H1 (cell line): ENCODE results near the gene RNPEPL1. TPM values are rescaled to one million over a fixed set of nuclear protein-coding genes. Genes with fewer than 3 reads are reported as not detected.
"Not testable (repeated sequence)": the region's sequence is repeated elsewhere in the genome, so short reads cannot be mapped to it uniquely, and the experiment has no call there.

Experiments used
- CTCF ChIA-PET: fragments of 300-600 bp; sonication (Branson Sonifier 250); formaldehyde crosslinking; loops from one replicate; lab custom pipeline; 2021; ENCODE audit not compliant: partially characterized antibody; lab: Charles Lee
- POLR2A ChIA-PET: fragments of 300-600 bp; sonication (Branson Sonifier 250); formaldehyde crosslinking; loops from one replicate; lab custom pipeline; 2021; ENCODE audit warnings: inconsistent platforms; ENCODE audit not compliant: partially characterized antibody; lab: Charles Lee
- DNase-seq, 2 experiments: peaks; one replicate each; pipeline versions ENCODE4 v3.0.0 to v3.0.0-alpha.2; 2010 to 2022; ENCODE audit warnings: low spot score in 2 of 2, low read depth in 1 of 2, mixed read lengths in 1 of 2
- FAIRE-seq: peaks from 2 replicates; lab custom pipeline; 2011; peaks lifted over from hg19 to GRCh38; lab: Jason Lieb, UNC
- H2AFZ ChIP-seq: 2 replicates; pipeline ENCODE4 v1.8.1; 2012; ENCODE audit warnings: low read length, inconsistent platforms
- H2AK5ac ChIP-seq: 2 replicates; pipeline ENCODE4 v1.6.1; 2013; ENCODE audit warnings: low read depth, low read length
- H2BK120ac ChIP-seq: replicated peaks from 2 replicates; pipeline ENCODE3; 2013; ENCODE audit warnings: low read depth, low read length, inconsistent platforms
- H2BK12ac ChIP-seq: 2 replicates; pipeline ENCODE4 v1.6.1; 2013; ENCODE audit warnings: low read depth, low read length
- H2BK15ac ChIP-seq: 2 replicates; pipeline ENCODE4 v1.6.1; 2013; ENCODE audit warnings: low read length
- H2BK20ac ChIP-seq: 2 replicates; pipeline ENCODE4 v1.6.1; 2013; ENCODE audit warnings: low read length
- H2BK5ac ChIP-seq: 2 replicates; pipeline ENCODE4 v1.6.1; 2013; ENCODE audit warnings: low read depth, low read length
- H3K14ac ChIP-seq: 2 replicates; pipeline ENCODE4 v1.6.1; 2013; ENCODE audit warnings: inconsistent platforms; ENCODE audit not compliant: insufficient read length
- H3K18ac ChIP-seq: 2 replicates; pipeline ENCODE4 v1.6.1; 2013; ENCODE audit warnings: low read length; ENCODE audit errors: extremely low read depth
- H3K23ac ChIP-seq: 2 replicates; pipeline ENCODE4 v1.6.1; 2013; ENCODE audit warnings: inconsistent platforms; ENCODE audit not compliant: insufficient read length
- H3K23me2 ChIP-seq: 2 replicates; pipeline ENCODE4 v1.6.1; 2013; ENCODE audit warnings: low read depth, low read length
- H3K27ac ChIP-seq: 2 replicates; pipeline ENCODE4 v1.6.1; 2011; ENCODE audit warnings: low read depth, low read length, inconsistent platforms
- H3K27me3 ChIP-seq, 4 experiments: replicated peaks in 1 of 4; 1 replicate in 1 of 4; 2 replicates in 3 of 4; pipeline versions ENCODE4 v1.6.1 to v1.8.1; 2011 to 2013; ENCODE audit warnings: low read length in 3 of 4, mild to moderate bottlenecking in 3 of 4, inconsistent platforms in 2 of 4, mixed read lengths in 2 of 4, moderate library complexity in 1 of 4; ENCODE audit not compliant: control insufficient read depth in 3 of 4, insufficient read depth in 3 of 4; ENCODE audit errors: extremely low read depth in 1 of 4
- H3K36me3 ChIP-seq, 4 experiments: 2 replicates each; pipeline versions ENCODE4 v1.6.1 to v1.8.1; 2011 to 2013; ENCODE audit warnings: mild to moderate bottlenecking in 4 of 4, low read length in 3 of 4, moderate library complexity in 2 of 4, control low read depth in 1 of 4, inconsistent platforms in 1 of 4; ENCODE audit not compliant: insufficient read depth in 4 of 4, control insufficient read depth in 2 of 4
- H3K4ac ChIP-seq: replicated peaks from 2 replicates; pipeline ENCODE3; 2013; ENCODE audit warnings: low read length, low read depth, mixed read lengths, inconsistent platforms; ENCODE audit not compliant: insufficient read length
- H3K4me1 ChIP-seq, 4 experiments: replicated peaks in 1 of 4; 1 replicate in 1 of 4; 2 replicates in 3 of 4; pipeline versions ENCODE4 v1.6.1 to v1.8.1; 2011 to 2013; ENCODE audit warnings: low read length in 3 of 4, inconsistent platforms in 2 of 4, mixed read lengths in 1 of 4; ENCODE audit not compliant: insufficient read depth in 4 of 4, control insufficient read depth in 3 of 4
- H3K4me2 ChIP-seq, 2 experiments: 2 replicates each; pipeline versions ENCODE4 v1.6.1 to v1.8.1; 2011 to 2013; ENCODE audit warnings: low read depth in 2 of 2, low read length in 2 of 2, control low read depth in 1 of 2, inconsistent platforms in 1 of 2, mild to moderate bottlenecking in 1 of 2; ENCODE audit not compliant: insufficient read depth in 1 of 2
- H3K4me3 ChIP-seq, 4 experiments: fragments of 200-600, 300-600 bp in 1 of 4; sonication (generic), shearing (Covaris generic), sonication (Bioruptor Twin) in 1 of 4; 2 replicates each; pipeline versions ENCODE4 v1.5.1 to v1.8.1; 2011 to 2016; ENCODE audit warnings: low read length in 4 of 4, low read depth in 3 of 4, control low read depth in 2 of 4, inconsistent platforms in 2 of 4, mild to moderate bottlenecking in 2 of 4, mixed read lengths in 1 of 4, moderate library complexity in 1 of 4; ENCODE audit not compliant: insufficient read depth in 2 of 4; ENCODE audit errors: extremely low read depth in 1 of 4
- H3K56ac ChIP-seq: replicated peaks from 2 replicates; pipeline ENCODE3; 2013; ENCODE audit warnings: low read depth, mild to moderate bottlenecking, mixed read lengths, low read length, inconsistent platforms; ENCODE audit not compliant: insufficient read length
- H3K79me1 ChIP-seq: 2 replicates; pipeline ENCODE4 v1.6.1; 2013; ENCODE audit warnings: low read depth, low read length, control low read depth
- H3K79me2 ChIP-seq, 2 experiments: 2 replicates each; pipeline versions ENCODE4 v1.6.1 to v1.8.1; 2012 to 2013; ENCODE audit warnings: low read length in 2 of 2, mild to moderate bottlenecking in 2 of 2, inconsistent platforms in 1 of 2; ENCODE audit not compliant: insufficient read depth in 2 of 2, control insufficient read depth in 1 of 2
- H3K9ac ChIP-seq, 4 experiments: replicated peaks in 1 of 4; 1 replicate in 1 of 4; 2 replicates in 3 of 4; pipeline versions ENCODE4 v1.6.1 to v1.8.1; 2011 to 2013; ENCODE audit warnings: low read depth in 3 of 4, low read length in 3 of 4, control low read depth in 2 of 4, mild to moderate bottlenecking in 2 of 4, moderate library complexity in 2 of 4, inconsistent platforms in 1 of 4; ENCODE audit errors: extremely low read depth in 1 of 4
- H3K9me3 ChIP-seq, 2 experiments: 2 replicates each; pipeline versions ENCODE4 v1.6.1 to v1.8.1; 2012 to 2013; ENCODE audit warnings: mild to moderate bottlenecking in 2 of 2, moderate library complexity in 2 of 2, control low read depth in 1 of 2, inconsistent platforms in 1 of 2, low read depth in 1 of 2, low read length in 1 of 2, mixed read lengths in 1 of 2; ENCODE audit not compliant: insufficient read depth in 2 of 2
- H4K20me1 ChIP-seq, 2 experiments: replicated peaks in 1 of 2; 2 replicates each; pipeline versions ENCODE3 to v1.8.1; 2011 to 2013; ENCODE audit warnings: inconsistent platforms in 2 of 2, low read length in 2 of 2, mild to moderate bottlenecking in 1 of 2; ENCODE audit not compliant: insufficient read depth in 2 of 2, control insufficient read depth in 1 of 2
- H4K5ac ChIP-seq: 2 replicates; pipeline ENCODE4 v1.6.1; 2013; ENCODE audit warnings: low read length, low read depth, mixed read lengths, inconsistent platforms; ENCODE audit not compliant: insufficient read length
- H4K8ac ChIP-seq: 2 replicates; pipeline ENCODE4 v1.8.0; 2013; ENCODE audit warnings: mild to moderate bottlenecking, moderate library complexity, low read length, inconsistent platforms; ENCODE audit not compliant: insufficient read depth; ENCODE audit errors: extremely low read depth
- H4K91ac ChIP-seq: replicated peaks from 2 replicates; pipeline ENCODE3; 2013; ENCODE audit warnings: low read length, mixed read lengths, inconsistent platforms; ENCODE audit not compliant: insufficient read length
- SAP30 ChIP-seq: fragments of 300-600 bp; sonication (generic); IDR thresholded peaks from 2 replicates; pipeline ENCODE4 v1.7.1; 2012; ENCODE audit warnings: low read length, moderate library complexity, mild to moderate bottlenecking, inconsistent platforms; ENCODE audit not compliant: insufficient read depth, insufficient replicate concordance
- WGBS, 2 experiments: shearing (Covaris generic) in 1 of 2; methylation state at CpG; one replicate each; pipeline versions ENCODE4 v1.1.6 to v1.1.7; 2013 to 2015; ENCODE audit warnings: low lambda C conversion rate in 2 of 2, mixed read lengths in 2 of 2, inconsistent platforms in 1 of 2, low coverage in 1 of 2, missing lambda C conversion rate in 1 of 2; ENCODE audit not compliant: insufficient replicate concordance in 2 of 2, insufficient coverage in 1 of 2, insufficient read length in 1 of 2; ENCODE audit errors: extremely low coverage in 1 of 2, missing lambda C conversion rate in 1 of 2; 5-methylcytosine and 5-hydroxymethylcytosine counted together
- polyA plus RNA-seq, 7 experiments: library from polyadenylated mRNA; depleted of rRNA in 3 of 7; stranded (reverse) in 5 of 7; unstranded in 2 of 7; fragments of >200 nt in 5 of 7; fragments of 200-250 nt in 2 of 7; gene quantifications; 1 replicate in 5 of 7; 2 replicates in 1 of 7; 4 replicates in 1 of 7; pipeline versions ENCODE4 v1.2.1 to v1.2.3, GENCODE V29; 2011 to 2013; ENCODE audit warnings: missing spikeins in 2 of 7, mixed read lengths in 2 of 7
- total RNA-seq: library from RNA; stranded (reverse); fragmentation: NEBNext Ultra II Directional; extraction: Animal tissue kit (Norgen Biotek cat#: 25700); gene quantifications from 2 replicates; pipeline ENCODE4 v1.2.1, GENCODE V29; 2021
- TF ChIP-seq, protein P1 (sequence below): IDR thresholded peaks from 2 replicates; pipeline ENCODE4 v1.6.1; 2011; ENCODE audit warnings: low read length, improper control_type of control experiment

RNPEPL1 gene
- total and polyA plus RNA-seq, 2 of the 8 experiments (the other 6 are each of a cell fraction or from before 2014, with no cell fraction given): 9.0 to 11.3 TPM

DNA sequence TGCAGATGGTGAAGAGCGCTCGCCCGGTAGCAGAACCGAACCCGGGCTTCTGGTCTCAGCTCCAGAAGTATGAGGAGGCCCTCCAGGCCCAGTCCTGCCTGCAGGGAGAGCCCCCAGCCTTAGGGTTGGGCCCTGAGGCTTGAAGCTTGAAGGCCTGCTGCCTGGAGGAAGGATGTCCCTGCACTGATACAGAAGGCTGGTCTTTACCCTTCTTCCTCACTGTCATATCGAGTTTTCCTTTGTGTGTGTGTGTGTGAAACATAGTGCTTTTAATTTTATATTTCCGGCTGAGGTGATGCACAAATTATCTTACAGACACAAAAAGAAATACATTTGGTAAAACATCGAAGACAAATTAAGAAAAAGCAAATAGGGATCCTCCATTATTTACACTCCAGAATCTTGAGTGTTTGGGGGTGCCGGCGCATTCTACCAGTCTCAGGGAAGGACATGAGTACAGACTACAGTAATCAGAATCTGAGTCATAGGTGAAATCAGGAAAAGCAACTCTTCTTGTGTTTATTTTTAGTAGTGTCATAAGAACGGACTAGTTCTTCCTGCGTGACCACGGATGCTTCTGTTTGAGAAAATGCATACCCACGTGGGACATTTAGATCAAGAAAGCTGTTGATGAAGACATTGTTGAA lies 6.8 kb upstream of the RNPEPL1 start (continued):
- TF ChIP-seq SAP30: no peak
- TF ChIP-seq, protein P1, sequence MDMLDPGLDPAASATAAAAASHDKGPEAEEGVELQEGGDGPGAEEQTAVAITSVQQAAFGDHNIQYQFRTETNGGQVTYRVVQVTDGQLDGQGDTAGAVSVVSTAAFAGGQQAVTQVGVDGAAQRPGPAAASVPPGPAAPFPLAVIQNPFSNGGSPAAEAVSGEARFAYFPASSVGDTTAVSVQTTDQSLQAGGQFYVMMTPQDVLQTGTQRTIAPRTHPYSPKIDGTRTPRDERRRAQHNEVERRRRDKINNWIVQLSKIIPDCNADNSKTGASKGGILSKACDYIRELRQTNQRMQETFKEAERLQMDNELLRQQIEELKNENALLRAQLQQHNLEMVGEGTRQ: no peak
- TF ChIP-seq, all 59 proteins: peak for 0

DNA sequence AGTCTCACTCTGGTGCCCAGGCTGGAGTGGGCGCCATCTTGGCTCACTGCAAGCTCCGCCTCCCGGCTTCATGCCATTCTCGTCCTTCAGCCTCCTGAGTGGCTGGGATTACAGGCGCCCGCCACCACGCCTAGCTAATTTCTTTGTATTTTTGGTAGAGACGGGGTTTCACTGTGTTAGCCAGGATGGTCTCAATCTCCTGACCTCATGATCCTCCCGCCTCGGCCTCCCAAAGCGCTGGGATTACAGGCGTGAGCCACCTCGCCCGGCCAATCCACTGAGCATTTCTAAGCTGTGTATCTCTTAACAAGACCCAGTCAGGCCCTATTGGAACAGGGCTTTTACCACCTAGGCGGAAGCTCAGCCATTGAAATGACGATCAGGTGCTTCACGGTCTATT lies 5.1 kb upstream of the RNPEPL1 start:
- ChIA-PET CTCF (interaction anchor here (0.8 to 5.3 kb wide), 4 partner anchors 15 to 59 kb away, joined by 3 to 37 read pairs (median 20); partner anchors contain the start of gene CAPN10), POLR2A (interaction anchor here (1.2 kb wide), 1 partner anchor 16 kb away, joined by 3 read pairs; no protein-coding TSS in a partner anchor)
- H3K36me3 ChIP-seq, H2BK120ac ChIP-seq, H2BK5ac ChIP-seq, H4K91ac ChIP-seq, H4K8ac ChIP-seq, H2BK20ac ChIP-seq, H2AFZ ChIP-seq, H3K79me1 ChIP-seq, H3K27ac ChIP-seq, H3K9ac ChIP-seq, H3K79me2 ChIP-seq, H4K5ac ChIP-seq, H3K23me2 ChIP-seq, H3K4ac ChIP-seq, H3K23ac ChIP-seq, H3K9me3 ChIP-seq, H4K20me1 ChIP-seq, H3K4me2 ChIP-seq, H3K14ac ChIP-seq, H2BK12ac ChIP-seq, H3K4me3 ChIP-seq, H3K18ac ChIP-seq, H2BK15ac ChIP-seq, FAIRE-seq, H3K56ac ChIP-seq, H2AK5ac ChIP-seq: not testable (repeated sequence)
- Histone ChIP-seq H3K4me1 (peaks cover 0 to 30% (median 22%) of the 10 kb centered on the region in 4 experiments; a peak in 6 of 7 replicates), H3K27me3 (peaks cover 11 to 34% (median 31%) of the 10 kb centered on the region in 4 experiments)
- WGBS, 2 experiments: 88% methylated on average over 13 of the region's 17 CpGs; no CpG with 5 or more reads in 1 of the 2 experiments
- DNase-seq: peak in 1 of 2 experiments; percentile 20
